Measurements from ENCODE around the gene GDPD5. TPM values are rescaled to one million over a fixed set of nuclear protein-coding genes. Genes with fewer than 3 reads are reported as not detected.

Gene GDPD5
- total and polyA plus RNA-seq, 10 of the 15 experiments (the other 5 are each of a cell fraction or from before 2014, with no cell fraction given) = 0.10 to 30.0 (median 6.7) TPM

DNA sequence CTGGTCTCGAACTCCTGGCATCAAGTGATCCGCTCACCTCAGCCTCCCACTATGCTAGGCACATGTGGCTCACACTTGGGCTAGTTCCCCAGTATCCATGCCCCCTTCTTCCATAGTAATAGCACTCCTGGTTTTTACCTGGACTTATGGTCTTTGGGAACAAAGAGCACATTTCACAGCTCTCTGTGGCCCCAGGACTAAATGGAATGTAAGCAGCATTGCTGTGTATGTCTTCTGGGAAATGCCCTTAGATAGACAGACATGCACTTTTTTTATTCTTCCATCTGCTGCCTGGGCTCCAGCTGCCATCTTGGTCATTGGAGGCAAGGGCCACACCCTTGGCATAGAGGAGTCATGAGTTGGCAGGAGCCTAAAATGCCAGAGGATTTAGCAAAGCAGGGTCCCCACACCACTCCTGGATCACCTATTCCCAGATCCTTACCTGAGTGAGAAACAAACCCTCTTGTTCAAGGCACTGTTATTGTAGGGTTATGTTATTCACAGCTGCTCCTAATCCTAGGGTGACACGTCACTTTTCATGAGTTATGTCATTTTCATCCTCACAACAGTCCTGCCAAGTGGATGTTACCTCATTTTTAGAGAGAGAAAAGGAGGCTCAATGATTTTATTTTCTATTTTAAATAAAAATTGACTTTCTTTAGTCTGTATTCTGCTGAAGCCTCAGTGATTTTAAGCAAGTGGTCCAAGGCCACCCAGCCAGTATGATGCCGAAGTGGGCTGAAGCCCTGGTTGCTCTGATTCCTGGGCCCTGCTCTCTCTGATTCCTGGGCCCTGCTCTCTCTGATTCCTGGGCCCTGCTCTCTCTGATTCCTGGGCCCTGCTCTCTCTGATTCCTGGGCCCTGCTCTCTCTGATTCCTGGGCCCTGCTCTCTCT lies 15.7 kb upstream of the GDPD5 start:
- Histone ChIP-seq H3K4me1 (ENCODE audit: control insufficient read depth, insufficient read depth, low read length) (peaks cover 21% of the 10 kb centered on the region), H3K27ac (ENCODE audit: control insufficient read depth, insufficient read depth) (no peak overlapping the region), H3K36me3 (ENCODE audit: control insufficient read depth in 2 of 2, insufficient read depth in 2 of 2, low read length in 1 of 2) (no peaks in the 10 kb centered on the region), H4K20me1 (ENCODE audit: control insufficient read depth, insufficient read depth) (no peaks in the 10 kb centered on the region), H3K4me3 (no peak overlapping the region), H2AFZ (ENCODE audit: control insufficient read depth, low read depth, low read length) (no peak overlapping the region), H3K9ac (ENCODE audit: control insufficient read depth, insufficient read depth, low read length) (no peak overlapping the region), H3K9me3 (replicated peaks; ENCODE audit: control insufficient read depth, insufficient read depth, low read length) (no peaks in the 10 kb centered on the region), H3K79me2 (ENCODE audit: control insufficient read depth, insufficient read depth, low read length) (no peaks in the 10 kb centered on the region), H3K4me2 (ENCODE audit: control insufficient read depth, insufficient read depth) (no peak overlapping the region), H3K27me3 (replicated peaks in 1 of 2; ENCODE audit: control insufficient read depth in 2 of 2, insufficient read depth in 2 of 2, low read length in 1 of 2) (no peaks in the 10 kb centered on the region; a peak in 1 of 4 replicates)
- no peak for DNase-seq (ENCODE audit: low read depth, low spot score)
- no TSS peak for BruUV-seq (replicated peaks)
- no peak for ATAC-seq
- 69% methylated on average over 4 of the region's 4 CpGs for WGBS (ENCODE audit: insufficient coverage, insufficient replicate concordance, low lambda C conversion rate, missing lambda C conversion rate)
- ChIA-PET RAD21 (ENCODE audit: unreplicated experiment) (no interaction called here), CTCF (interaction anchor here (0.7 to 1.7 kb wide), 2 partner anchors 11 to 115 kb away, joined by 3 to 5 read pairs; no protein-coding TSS in a partner anchor), POLR2A (interaction anchor here (0.6 to 0.7 kb wide), 2 partner anchors 363 to 1028 kb away, joined by 4 to 5 read pairs; no protein-coding TSS in a partner anchor), SMC1A (ENCODE audit: uncharacterized antibody, unreplicated experiment) (interaction anchor here (0.9 kb wide), 1 partner anchor 12 kb away, joined by 3 read pairs; no protein-coding TSS in a partner anchor)
- no peak for FAIRE-seq
- in situ Hi-C loops (cut with MboI) (no loop called here), intact Hi-C loops (cut with micrococcal nuclease; ENCODE audit: unreplicated experiment) (no loop called here)
- TF ChIP-seq, protein P1, sequence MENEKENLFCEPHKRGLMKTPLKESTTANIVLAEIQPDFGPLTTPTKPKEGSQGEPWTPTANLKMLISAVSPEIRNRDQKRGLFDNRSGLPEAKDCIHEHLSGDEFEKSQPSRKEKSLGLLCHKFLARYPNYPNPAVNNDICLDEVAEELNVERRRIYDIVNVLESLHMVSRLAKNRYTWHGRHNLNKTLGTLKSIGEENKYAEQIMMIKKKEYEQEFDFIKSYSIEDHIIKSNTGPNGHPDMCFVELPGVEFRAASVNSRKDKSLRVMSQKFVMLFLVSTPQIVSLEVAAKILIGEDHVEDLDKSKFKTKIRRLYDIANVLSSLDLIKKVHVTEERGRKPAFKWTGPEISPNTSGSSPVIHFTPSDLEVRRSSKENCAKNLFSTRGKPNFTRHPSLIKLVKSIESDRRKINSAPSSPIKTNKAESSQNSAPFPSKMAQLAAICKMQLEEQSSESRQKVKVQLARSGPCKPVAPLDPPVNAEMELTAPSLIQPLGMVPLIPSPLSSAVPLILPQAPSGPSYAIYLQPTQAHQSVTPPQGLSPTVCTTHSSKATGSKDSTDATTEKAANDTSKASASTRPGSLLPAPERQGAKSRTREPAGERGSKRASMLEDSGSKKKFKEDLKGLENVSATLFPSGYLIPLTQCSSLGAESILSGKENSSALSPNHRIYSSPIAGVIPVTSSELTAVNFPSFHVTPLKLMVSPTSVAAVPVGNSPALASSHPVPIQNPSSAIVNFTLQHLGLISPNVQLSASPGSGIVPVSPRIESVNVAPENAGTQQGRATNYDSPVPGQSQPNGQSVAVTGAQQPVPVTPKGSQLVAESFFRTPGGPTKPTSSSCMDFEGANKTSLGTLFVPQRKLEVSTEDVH (IDR thresholded peaks at IDR 0.05; ENCODE audit: low read depth, partially characterized antibody) = no peak
- TF ChIP-seq NBN (IDR thresholded peaks at IDR 0.05) (no peak), SIX5 (IDR thresholded peaks at IDR 0.05; ENCODE audit: low read depth, low read length, severe bottlenecking) (no peak), CBX3 (IDR thresholded peaks at IDR 0.05; ENCODE audit: borderline replicate concordance, low read depth) (no peak)
